ENCODE measurements around the gene LARP1.

LARP1 gene

GRCh38 chr5:154751854-154752253 lies 3.3 kb upstream of the LARP1 start:
- no peak for TF ChIP-seq CTCF (IDR thresholded peaks at IDR 0.05; ENCODE audit: low read depth, low read length)
- H3K4me3 ChIP-seq (replicated peaks in 1 of 2; ENCODE audit: low read depth in 2 of 2, low read length in 2 of 2) = no peak overlapping the region
- DNase-seq (ENCODE audit: low read depth in 2 of 2) = no peak

GRCh38 chr5:154753792-154754191 lies 1.4 kb upstream of the LARP1 start:
- H3K4me3 ChIP-seq (replicated peaks in 1 of 2; ENCODE audit: low read depth in 2 of 2, low read length in 2 of 2) = peak overlapping the region in 1 of 2 donors; percentile 56
- DNase-seq (ENCODE audit: low read depth in 2 of 2) = peak; percentile 88 to 97
- no peak for TF ChIP-seq CTCF (IDR thresholded peaks at IDR 0.05; ENCODE audit: low read depth, low read length)

- DNase-seq (ENCODE audit: low read depth in 2 of 2) = peak; percentile 99
- peak overlapping the region; percentile 89 to 96 for H3K4me3 ChIP-seq (replicated peaks in 1 of 2; ENCODE audit: low read depth in 2 of 2, low read length in 2 of 2)
- TF ChIP-seq CTCF (IDR thresholded peaks at IDR 0.05; ENCODE audit: low read depth, low read length) = peak; percentile 28
Measured at GRCh38 chr5:154754460-154755360, 467 bp upstream of the LARP1 start.

- no peak for TF ChIP-seq CTCF (IDR thresholded peaks at IDR 0.05; ENCODE audit: low read depth, low read length)
- peak overlapping the region; percentile 89 to 96 for H3K4me3 ChIP-seq (replicated peaks in 1 of 2; ENCODE audit: low read depth in 2 of 2, low read length in 2 of 2)
- DNase-seq (ENCODE audit: low read depth in 2 of 2) = peak in 1 of 2 donors; percentile 37
Measured at GRCh38 chr5:154756009-154756867, 1.1 kb downstream of the LARP1 start.

GRCh38 chr5:154756868-154757813 lies 2.0 kb downstream of the LARP1 start:
- no peak for TF ChIP-seq CTCF (IDR thresholded peaks at IDR 0.05; ENCODE audit: low read depth, low read length)
- peak; percentile 37 to 53 for DNase-seq (ENCODE audit: low read depth in 2 of 2)
- H3K4me3 ChIP-seq (replicated peaks in 1 of 2; ENCODE audit: low read depth in 2 of 2, low read length in 2 of 2) = peak overlapping the region; percentile 89 to 96
